ENCODE measurements around the gene CYP27C1. TPM values are rescaled to one million over a fixed set of nuclear protein-coding genes. Genes with fewer than 3 reads are reported as not detected.

Gene CYP27C1
- total and polyA plus RNA-seq, 2 of the 13 experiments (the other 11 are each of a cell fraction or from before 2014, with no cell fraction given) = not detected

DNA sequence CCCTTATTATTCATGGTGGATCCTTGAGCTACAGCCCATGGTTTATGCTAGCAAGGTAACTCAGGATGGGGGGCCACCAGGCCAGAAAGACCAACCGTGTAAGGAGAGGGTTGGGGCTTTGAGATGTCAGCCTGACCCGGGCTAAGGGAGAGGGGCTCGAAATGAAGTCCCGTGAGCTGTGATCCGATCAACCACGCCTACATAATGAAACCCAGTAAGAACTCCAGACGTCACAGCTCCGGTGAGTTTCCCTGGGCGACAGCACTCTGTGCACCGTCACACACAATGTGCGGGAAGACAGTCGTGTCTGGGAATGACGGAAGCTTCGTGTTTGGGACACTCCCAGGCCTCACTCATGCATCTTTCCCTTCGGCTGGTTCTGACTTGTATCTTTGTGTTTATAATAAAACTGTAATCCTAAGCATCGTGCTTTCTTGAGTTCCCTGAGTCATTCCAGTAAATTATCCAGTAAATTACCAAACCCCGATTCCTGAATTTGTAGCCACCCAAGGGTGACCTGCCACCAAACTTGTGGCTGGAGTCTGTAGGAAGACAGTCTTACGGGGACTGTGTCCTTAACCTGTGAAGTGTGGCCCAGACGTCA lies 44.2 kb downstream of the CYP27C1 start:
- ATAC-seq (no peak), FAIRE-seq (no peak), DNase-seq (ENCODE audit: low spot score) (no peak)
- no peak overlapping the region for H3K27ac ChIP-seq (ENCODE audit: extremely low read length, insufficient read depth, low read length)
- H3K4me1 ChIP-seq (ENCODE audit: insufficient read depth, low read length) = no peaks in the 10 kb centered on the region
- H4K20me1 ChIP-seq (ENCODE audit: insufficient read depth, low read length) = no peaks in the 10 kb centered on the region
- 49% methylated on average over 19 of the region's 19 CpGs for WGBS (ENCODE audit: low lambda C conversion rate)
- no peaks in the 10 kb centered on the region for H3K9me3 ChIP-seq (ENCODE audit: low read length)
- no peaks in the 10 kb centered on the region for H3K79me2 ChIP-seq (ENCODE audit: insufficient read depth, low read length)
- POLR2A ChIA-PET = no interaction called here
- no TSS peak for BruUV-seq (replicated peaks)
- H3K27me3 ChIP-seq (ENCODE audit: control insufficient read depth in 1 of 2, insufficient read depth in 2 of 2, low read length in 2 of 2) = peaks cover 0 to 44% of the 10 kb centered on the region in 2 experiments; a peak in 4 of 5 replicates
- intact Hi-C loops (cut with micrococcal nuclease; ENCODE audit: unreplicated experiment) = no loop called here
- CTCF ChIA-PET (ENCODE audit: low intra/inter-chr PET ratio, low total read pairs) = no interaction called here
- H2AFZ ChIP-seq (ENCODE audit: low read length) = no peak overlapping the region
- in situ Hi-C loops (cut with HindIII; ENCODE audit: extremely low pct_ligation_motif_present, low pct_unique_long_range_greater_than_20kb) = no loop called here
- H3K36me3 ChIP-seq (replicated peaks in 1 of 2; ENCODE audit: control insufficient read depth in 1 of 2, insufficient read depth in 2 of 2, low read length in 2 of 2) = no peaks in the 10 kb centered on the region
- H3K9ac ChIP-seq (ENCODE audit: insufficient read depth, low read depth, low read length) = no peak overlapping the region
- no peak overlapping the region for H3K4me2 ChIP-seq (ENCODE audit: low read depth, low read length)
- TF ChIP-seq SYNCRIP (IDR thresholded peaks at IDR 0.05; ENCODE audit: insufficient read depth, low read depth, low read length) (no peak), MATR3 (CRISPR knock-in tag; IDR thresholded peaks at IDR 0.05) (no peak), PBX3 (CRISPR knock-in tag; IDR thresholded peaks at IDR 0.05; ENCODE audit: borderline replicate concordance) (no peak), AHR (CRISPR knock-in tag; IDR thresholded peaks at IDR 0.05) (no peak), JUND (CRISPR knock-in tag; IDR thresholded peaks at IDR 0.05) (no peak), ZNF543 (CRISPR knock-in tag; IDR thresholded peaks at IDR 0.05) (no peak), ZNF234 (CRISPR knock-in tag; conservative IDR thresholded peaks at IDR 0.05) (no peak), NFE2L1 (CRISPR knock-in tag; IDR thresholded peaks at IDR 0.05; ENCODE audit: borderline replicate concordance) (no peak), NFKBIZ (CRISPR knock-in tag; IDR thresholded peaks at IDR 0.05) (no peak)
- no peak overlapping the region for H3K4me3 ChIP-seq (replicated peaks in 1 of 3; ENCODE audit: insufficient read depth in 1 of 3, low read depth in 2 of 3, low read length in 3 of 3)

Measured in HepG2 (cell line).